DMS114 treated with DMSO at 0.1 percent for 48 hours (cell line): ENCODE results near the gene FOXP1.

ENCODE experiments used
- DNase-seq: peaks from one replicate; lab custom pipeline; 2025; ENCODE audit not compliant: unreplicated experiment; lab: John Stamatoyannopoulos, UW

The FOXP1 gene

DNA sequence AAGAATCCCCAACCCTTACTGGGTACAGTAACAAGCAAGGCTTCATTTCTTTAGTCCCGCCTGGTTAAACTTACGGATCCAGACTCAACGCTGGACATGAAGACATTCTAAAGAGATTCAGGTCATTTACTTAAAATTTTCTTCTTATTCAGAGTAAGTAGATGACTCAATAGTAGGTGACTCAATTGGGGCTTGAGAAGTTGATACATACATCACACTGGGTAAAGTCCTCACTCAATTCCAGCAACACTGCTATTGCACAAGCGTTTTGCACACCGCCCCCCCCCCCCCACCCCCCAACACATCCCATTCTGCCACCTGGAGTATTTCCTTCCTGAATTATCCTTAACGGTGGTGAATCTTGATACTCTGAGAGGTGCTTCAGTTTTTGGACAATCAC, 610.0 kb downstream of the FOXP1 start:
- DNase-seq, result no peak

DNA sequence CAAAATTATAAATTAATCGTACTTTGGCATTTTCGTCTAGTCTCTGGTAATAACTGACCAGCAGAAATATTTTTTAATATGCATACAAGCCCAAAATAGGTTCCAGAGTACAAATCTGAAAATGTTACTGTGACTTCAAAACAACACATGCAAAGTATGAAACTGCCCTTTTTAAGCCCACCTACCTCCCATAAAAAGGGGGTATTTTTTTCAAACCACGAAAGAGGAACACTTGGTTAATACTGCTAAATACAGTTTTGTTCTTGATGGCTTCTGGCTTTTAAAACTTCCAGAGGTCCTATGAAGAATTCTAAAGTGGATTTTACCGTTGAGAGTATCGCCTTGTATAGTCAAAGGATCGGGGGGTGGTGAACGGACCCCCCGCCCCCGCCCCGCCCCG, 610.7 kb downstream of the FOXP1 start:
- no peak for DNase-seq

DNA sequence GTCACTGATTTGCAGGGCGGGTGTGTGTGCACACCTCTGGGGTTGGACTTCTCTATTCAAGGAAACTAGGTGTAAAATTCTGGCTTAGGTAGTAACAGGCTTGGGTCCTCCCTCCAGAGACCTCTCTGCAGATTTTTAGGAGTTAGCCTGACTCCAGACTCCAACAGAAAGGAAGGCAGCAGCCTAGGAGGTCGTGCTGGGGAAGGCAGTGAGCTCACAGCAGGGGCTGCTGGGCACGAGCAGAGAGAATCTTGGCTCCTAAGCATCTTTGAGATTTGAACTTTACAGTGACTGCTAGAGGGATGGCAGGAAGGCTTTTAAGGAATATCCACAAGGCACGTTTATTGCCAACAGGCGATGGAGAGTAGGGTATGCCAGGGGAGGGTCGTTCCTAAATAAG, 612.6 kb downstream of the FOXP1 start:
- no peak for DNase-seq

DNA sequence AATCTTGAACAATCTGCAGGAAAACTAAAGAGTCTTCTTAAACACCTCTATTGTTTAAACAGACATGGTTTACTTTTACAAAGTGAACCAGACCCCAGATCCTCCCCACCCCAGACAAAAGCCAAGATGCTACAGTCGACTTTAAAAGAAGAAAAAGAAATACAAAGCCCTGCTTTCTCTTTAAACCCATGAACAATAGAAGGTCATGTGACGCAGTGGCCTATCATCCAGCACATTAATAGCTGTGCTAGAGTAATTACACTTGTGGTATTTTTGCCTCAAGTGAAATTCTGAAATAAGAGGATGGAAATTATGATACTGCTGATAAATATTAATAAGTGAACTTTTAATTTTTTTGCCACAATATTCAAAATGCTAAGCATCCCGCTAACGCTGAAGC, 613.4 kb downstream of the FOXP1 start:
- no peak for DNase-seq

DNA sequence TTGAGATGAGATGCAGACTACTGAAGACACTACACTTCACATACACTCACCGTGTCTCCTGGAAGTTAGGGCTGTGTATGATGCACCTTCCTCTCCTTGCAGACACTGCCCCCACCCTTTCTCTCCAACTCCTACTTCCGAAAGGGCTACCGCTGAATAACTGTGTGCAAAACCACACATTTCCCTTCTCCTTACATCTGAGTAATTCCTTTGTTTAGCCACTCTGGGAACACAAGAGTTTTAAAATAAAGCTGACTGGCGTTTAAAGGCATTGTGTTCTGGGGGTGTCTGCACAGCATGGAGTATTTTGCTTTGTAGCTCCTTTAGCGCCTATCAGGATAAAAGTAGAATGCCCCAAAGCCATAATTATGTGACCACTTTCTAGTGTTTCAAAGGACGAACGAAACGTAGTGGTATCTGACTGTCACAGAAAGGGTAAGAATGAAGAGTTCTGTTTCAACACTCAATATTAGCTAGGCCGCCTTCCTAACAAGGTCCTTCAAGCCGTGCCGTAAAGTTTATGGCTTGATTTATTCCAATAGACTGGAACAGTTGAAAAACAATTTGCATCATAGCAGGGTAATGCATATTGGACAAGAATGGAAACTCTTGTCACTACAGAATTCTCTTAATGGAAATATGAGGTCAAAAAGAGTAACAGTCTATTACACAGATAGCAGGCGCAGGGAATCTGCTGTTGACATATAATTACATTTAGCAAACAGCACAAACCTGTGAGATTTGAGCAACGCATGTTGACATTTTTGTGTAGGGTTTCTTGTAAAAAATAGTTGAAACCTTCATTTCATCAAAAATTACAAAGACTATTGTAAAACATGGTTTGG, 619.9 kb downstream of the FOXP1 start:
- no peak for DNase-seq

DNA sequence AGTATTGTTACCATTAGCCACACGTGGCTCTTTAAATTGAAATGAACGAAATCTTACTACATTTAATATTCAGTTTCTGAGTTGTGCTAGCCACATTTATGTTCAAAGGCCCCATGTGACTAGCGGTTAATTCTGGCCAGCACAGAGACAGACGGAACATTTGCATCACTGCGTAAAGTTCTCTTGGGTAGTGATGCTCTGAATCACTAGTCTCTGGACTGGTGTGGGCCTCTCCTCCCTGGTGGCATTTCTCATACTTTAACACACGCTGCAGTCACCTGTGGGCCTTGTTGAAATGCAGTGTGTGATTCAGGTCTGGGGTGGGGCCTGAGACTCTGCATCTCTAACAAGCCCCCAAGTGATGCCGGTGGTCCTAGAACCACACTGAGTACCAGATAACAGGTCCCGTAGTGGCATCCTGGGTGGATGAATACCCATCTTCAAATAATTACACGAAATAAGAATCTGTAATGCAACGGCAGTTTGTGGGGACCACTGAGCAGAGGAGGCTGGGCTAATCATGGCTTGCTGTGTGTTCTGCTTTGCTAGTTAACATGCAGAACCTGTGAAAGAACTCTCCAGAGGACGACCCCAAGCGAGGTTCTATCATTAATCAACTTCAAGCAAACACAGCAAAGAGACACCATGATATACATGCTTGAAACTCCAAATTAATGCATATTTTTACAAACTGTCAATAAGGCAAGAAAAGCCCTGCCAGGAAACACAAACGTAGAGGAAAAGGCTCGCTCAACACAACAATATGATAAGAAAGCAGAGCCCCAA, 623.8 kb downstream of the FOXP1 start:
- DNase-seq, result no peak

DNA sequence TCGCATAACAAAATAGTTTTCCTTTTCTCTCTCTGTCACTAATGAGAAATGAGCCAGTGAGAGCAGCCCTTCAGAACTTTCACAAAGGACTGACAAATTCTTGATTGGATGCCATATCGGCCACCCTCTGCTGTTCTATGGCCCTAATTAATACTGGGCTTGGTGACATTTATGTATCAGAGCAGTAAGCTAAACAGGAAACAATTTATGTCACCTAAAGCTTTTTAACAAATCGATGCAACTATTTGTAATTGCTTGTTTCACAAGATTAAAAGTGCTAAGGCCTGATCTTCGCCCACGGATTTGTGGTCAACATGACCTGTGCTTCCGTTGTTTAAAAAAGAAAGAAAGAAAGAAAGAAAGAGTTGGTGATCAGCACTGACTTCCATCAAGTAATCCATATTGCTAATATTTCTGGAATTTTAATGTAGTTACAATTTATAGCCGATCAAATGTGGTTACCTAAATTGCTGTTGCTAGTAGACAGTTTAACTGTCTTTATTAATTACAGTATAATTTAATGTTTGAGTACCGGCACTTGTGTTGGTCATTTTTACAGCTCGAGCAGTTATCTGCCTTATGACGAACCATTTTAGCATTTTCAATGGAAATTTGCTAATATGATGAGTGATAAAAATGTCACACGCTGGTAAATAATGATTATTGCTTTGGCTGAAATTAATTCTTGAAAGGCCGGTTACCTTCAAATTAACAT, 631.3 kb downstream of the FOXP1 start:
- DNase-seq, result no peak

DNA sequence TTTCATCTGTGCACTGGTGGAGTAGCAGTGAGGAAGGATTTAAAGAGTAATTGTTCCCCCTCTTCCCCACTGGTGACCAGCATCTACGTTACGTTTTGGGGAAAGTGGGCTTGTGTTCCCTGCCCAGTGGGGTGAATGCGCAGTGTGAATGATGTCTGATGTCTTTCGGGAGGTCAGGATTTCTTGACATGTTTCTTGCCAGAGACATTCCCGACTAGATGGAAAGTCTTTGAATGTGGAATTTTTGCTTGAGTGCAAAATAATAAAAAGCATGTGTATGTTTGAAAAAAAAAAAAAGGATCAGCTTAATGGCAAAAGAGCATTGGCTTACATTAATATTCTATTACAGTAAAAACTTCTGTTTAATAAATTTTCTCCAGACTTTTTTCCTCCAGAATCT, 632.2 kb downstream of the FOXP1 start:
- no peak for DNase-seq

DNA sequence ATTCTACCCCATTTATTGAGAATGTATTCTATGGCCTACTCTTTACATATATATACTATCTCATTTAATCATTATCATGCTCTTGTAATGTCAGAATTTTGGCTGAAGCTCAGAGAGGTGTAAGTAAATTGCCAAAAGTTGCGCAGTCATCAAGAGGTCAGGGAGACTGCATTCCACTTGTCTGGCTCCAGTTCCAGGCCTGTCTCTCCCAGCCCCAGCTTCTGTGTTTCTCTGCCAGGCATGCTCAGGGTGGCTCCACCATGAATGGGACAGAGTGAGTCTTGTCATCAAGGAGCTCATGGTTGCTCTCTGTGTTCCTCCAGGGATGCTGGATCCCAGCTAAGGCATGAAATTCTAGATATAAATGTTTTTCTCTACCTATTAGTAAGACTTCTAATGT, 635.9 kb downstream of the FOXP1 start:
- DNase-seq, result no peak

DNA sequence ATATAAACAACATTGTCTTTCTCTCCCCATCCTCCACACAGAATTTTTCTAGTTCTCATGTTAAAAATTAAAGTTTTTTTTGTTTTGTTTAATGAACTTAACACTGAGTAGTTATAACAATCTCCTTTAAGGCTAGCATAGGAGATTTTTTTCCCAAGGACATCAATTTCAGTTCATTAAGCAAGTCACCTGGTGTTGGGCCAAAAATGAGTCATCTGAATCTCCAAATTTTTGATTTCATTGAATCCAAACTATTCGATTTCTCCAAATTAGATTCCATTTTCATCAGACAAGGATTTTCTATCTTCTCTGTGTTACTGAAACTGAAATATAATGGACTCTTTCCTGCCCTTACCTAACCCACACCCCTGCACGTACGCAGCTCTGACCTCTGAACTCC, 639.6 kb downstream of the FOXP1 start:
- no peak for DNase-seq

DNA sequence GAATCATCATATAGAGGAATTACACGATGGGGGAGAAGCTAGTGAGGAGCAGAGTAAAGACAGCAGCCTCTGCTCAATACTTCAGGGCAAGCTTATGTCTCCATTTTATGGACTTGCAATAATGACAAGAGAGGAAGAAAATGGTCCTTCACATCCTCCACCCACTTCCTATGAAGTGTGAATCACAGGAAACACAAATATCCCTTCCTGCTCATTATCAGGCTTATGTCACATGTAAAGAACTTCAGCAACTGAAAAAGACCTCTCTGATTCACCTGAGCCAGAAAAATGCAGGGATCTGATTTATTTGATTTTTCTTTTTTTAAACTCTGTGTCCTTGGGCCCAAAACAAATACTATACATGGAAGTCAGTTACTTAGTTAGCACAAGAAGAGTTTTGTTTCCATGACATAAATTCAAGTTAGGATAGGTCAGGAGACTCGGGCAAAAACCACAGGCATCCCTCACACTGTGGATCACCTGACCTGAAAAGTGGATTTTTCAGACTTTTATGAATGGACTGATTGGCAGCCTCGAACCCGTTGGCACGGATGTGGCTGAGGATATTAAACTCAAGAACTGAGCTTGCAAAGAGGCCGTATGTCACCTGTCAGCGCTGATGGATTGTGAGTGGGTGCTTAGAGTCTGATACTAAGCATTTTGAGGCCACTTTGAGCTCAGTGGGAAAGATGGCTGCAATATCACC, 650.3 kb downstream of the FOXP1 start:
- DNase-seq, result no peak

DNA sequence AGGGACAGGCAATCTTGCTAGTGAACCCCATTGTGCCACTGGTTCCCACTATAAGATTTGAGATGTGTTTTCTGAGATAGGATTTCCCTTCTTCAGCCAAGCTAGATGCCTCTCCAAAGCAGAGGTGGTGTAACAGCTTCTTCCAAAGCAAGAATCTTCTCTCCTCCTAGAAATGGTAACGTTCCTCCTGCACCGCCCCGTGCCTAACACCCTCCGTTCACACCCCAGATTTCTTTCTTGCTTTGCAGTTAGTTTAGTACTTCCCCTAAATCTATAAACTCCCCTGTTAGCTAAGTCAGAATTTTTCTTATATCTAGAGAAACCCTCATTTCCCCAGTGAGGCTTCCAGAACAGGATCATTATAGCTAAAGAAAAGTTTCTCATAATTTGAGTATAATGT, 653.5 kb downstream of the FOXP1 start:
- no peak for DNase-seq

DNA sequence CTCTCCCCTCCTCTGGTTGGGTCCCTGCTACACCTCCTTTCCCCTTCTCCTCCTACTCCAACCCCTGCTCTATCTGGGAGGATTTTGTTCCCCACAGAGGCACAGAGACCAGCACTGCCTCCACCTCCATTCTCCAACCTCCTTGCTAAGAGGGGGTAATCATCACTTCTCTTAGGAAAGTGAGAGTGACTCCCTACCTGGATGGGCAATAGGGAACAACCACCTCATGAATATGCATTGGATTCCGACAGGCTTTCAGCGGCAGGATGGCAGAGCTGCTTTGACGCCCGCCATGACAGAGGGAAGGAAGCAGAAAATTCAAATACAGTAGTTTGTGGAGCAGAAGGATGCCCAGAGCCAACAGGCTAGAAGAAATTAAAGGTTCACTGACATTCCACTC, 656.3 kb downstream of the FOXP1 start:
- no peak for DNase-seq

DNA sequence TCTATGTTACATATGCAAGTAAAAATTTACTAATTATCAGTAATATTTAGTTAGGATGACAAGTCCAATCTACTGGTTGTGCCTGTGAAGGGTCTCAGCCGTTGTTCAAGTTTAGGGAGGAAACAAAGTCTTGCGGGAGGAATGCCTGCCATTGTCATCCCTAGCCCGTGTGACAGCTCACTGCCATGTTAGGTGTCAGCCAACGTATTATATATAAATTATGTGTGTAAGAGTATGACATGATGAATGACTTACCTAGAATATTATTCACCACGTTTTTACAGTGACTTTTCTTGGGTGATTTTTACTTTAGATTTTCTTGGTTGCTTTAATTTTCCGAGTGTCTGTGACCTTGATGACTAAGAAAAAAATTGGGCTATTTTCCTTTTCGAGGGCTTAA, 656.7 kb downstream of the FOXP1 start:
- no peak for DNase-seq

DNA sequence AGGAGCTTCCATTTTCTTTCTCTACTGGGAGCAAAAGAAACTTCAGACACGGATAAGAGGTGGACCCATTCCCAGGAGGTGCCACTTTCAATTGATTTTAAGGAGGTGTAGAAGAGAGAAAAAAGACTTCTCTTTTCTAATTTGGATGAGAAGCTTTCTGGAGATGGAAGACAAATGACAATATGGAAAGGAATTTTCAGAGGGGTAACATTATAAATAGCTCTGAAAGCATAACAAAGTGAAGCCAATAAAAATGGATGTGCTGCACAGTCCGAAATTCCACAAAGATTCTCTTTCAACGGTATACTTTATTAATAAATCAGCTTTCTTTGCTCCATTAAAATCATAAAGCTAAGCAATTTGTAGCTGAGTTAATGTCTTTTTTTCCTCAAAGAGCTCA, 663.9 kb downstream of the FOXP1 start:
- no peak for DNase-seq

DNA sequence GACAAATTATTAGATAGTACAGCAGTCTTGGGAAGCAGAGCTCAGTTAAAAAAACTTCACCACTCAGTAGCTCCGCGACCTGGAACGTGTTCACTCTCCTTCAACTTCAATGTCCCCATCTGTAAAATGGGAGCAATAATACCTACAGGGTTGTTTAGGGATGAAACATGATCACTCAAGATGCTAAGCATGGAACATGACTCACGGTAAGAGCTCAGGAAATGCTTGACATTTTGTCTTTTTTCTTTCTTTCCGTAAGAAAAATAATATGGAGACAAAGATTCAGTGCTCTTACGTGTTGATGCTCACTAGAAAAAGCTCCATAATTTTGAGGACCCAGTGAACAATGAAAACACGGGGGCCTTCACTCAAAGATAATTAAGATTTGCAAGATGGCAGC, 664.4 kb downstream of the FOXP1 start:
- DNase-seq, result no peak

DNA sequence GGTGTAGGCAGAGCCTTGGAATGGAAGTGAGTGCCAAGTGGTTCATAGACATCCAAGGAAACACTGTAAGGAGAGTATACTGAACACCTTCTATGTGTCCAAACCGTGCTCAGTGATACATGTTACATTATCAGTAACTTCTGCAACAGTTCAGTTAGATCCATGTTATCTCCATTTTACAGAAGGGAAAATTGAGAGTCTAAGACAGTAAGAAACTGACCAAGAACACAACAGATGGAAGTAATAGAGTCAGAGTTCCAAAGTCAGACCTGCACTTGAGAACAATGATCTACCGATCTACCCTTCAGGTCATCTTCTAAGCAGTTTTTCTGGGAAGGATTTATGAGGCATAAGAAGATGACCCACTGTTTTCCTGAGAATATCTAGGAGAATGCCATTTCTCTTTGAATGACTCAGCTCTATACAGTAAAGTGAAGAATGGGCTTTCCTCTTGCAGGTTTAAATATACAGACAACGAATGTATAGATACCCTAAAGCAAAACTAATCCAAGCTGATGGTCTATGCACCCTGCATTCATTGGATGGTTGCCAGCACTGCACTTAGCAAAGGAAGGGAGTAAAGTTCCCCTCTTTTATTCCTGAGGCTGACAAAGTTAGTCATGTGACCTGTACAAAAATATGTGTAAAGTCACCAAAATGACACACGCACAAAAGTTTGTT, 667.0 kb downstream of the FOXP1 start:
- no peak for DNase-seq

DNA sequence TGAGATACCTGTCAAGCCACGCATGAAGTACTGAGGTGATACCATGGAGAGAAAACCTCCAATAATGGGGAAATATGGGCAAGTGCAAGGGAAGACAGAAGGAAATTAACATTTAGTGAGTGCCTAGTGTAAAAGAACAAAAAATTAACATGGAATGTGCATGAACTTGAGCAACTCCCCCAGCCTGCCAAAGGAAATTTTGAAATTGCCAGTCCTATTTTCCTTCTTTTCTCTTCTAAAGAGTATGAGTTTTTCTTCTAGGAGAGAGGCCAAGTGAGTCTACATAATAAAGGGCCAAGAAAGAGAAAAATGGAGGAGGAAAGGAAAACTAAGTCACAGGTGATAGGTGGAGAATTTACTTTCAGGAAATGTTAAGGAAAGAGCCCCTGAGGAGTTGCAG, 668.7 kb downstream of the FOXP1 start:
- no peak for DNase-seq

DNA sequence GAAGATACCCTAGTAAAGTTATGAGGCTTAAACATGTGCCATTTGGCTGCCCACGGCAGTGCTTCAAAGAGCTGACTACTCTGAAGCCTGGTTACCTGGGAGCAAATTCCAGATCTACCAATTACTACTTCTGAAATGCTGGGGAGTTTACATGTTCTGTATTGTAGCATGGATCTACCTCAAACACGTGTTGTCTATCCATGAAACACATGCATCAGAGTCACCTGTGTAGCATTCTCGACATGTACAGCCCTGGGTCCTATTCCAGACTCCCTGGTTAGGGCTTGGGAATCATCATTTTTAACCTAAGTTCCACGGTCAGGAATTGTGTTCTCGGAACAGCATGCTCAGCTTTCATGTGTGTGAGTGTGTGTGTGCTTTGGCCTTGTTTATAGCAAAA, 671.8 kb downstream of the FOXP1 start:
- DNase-seq, result no peak

DNA sequence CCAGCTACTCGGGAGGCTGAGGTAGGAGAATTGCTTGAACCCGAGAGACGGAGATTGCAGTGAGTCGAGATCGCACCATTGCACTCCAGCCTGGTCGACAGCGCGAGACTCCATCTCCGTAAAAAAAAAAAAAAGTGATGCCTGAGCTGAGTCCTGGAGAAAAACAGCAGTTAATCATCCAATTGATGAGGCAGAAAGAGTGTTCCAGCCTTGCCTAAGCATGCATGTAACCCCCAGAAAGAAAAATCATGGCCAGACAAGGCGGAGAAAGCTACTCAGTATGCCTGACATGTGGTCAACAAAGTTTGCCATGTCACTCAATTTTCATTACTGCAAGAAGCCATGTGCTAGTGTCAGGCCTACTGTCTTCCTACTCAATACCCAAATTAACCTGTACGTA, 678.0 kb downstream of the FOXP1 start:
- no peak for DNase-seq
